Ascending aorta (tissue), 2 donors: ENCODE measurements around the gene ACSM6. TPM values are rescaled to one million over a fixed set of nuclear protein-coding genes. Genes with fewer than 3 reads are reported as not detected.

ENCODE experiments used
- DNase-seq, 2 donors: peaks; one replicate each; pipeline ENCODE4 v3.0.0-alpha.2; 2019; ENCODE audit warnings: low spot score in 2 of 2
- H3K27ac ChIP-seq, 2 donors: fragments of 200-600 bp; sonication (generic); one replicate each; pipeline ENCODE4 v1.5.1; 2016 to 2017; ENCODE audit warnings: mild to moderate bottlenecking in 1 of 2
- H3K27me3 ChIP-seq: fragments of 200-600 bp; sonication (generic); one replicate; pipeline ENCODE4 v1.5.1; 2017
- H3K36me3 ChIP-seq, 2 donors: fragments of 200-600 bp; sonication (generic); one replicate each; pipeline ENCODE4 v1.5.1; 2016
- H3K4me1 ChIP-seq, 2 donors: fragments of 200-600 bp; sonication (generic); one replicate each; pipeline ENCODE4 v1.5.1; 2016 to 2017; ENCODE audit warnings: mild to moderate bottlenecking in 1 of 2
- H3K4me3 ChIP-seq, 2 donors: fragments of 200-600 bp; sonication (generic); one replicate each; pipeline ENCODE4 v1.5.1; 2016 to 2017; ENCODE audit warnings: mild to moderate bottlenecking in 1 of 2
- H3K9me3 ChIP-seq, 2 donors: fragments of 200-600 bp; sonication (generic); one replicate each; pipeline ENCODE4 v1.5.1; 2016
- CTCF ChIP-seq, 3 experiments: fragments of 200-600 bp in 2 of 3; fragments of 450-650 bp in 1 of 3; sonication (generic) in 2 of 3; IDR thresholded peaks; one replicate each; pipeline ENCODE4 v1.5.1; 2016 to 2019; ENCODE audit warnings: antibody characterized with exemption in 3 of 3, mild to moderate bottlenecking in 1 of 3, moderate library complexity in 1 of 3
- intact Hi-C: fragments of 100-400 bp; cut with DNase I; formaldehyde crosslinking; loops from one replicate; pipeline ENCODE4 v1.15.1; 2023
- total RNA-seq: library from RNA; depleted of rRNA; stranded (reverse); fragments of >200 nt; gene quantifications from one replicate; pipeline ENCODE4 v1.1.0, GENCODE V29; 2016

Gene ACSM6
- total RNA-seq: not detected

- H3K36me3 ChIP-seq: no peaks in the 10 kb centered on the region
- DNase-seq: no peak
- no peaks in the 10 kb centered on the region for H3K27me3 ChIP-seq
- H3K4me1 ChIP-seq: peaks cover 0 to 16% of the 10 kb centered on the region in 2 donors
- intact Hi-C loops: no loop called here
- no peak within 1 kb of the TSS for H3K4me3 ChIP-seq
- H3K27ac ChIP-seq: peak within 1 kb of the TSS in 1 of 2 donors; percentile 38
- no peak for TF ChIP-seq CTCF (IDR thresholded peaks at IDR 0.05)
- no peaks in the 10 kb centered on the region for H3K9me3 ChIP-seq
Observed at GRCh38 chr10:95193944-95194343, at the start of gene ACSM6. Gene ACSM6 (plus strand): TSS chr10:95194238. CDS start chr10:95194486, 248 bp downstream.

- Histone ChIP-seq H3K9me3 (no peaks in the 10 kb centered on the region), H3K27ac (no peak overlapping the region), H3K36me3 (no peaks in the 10 kb centered on the region), H3K27me3 (no peaks in the 10 kb centered on the region), H3K4me1 (no peaks in the 10 kb centered on the region), H3K4me3 (no peak overlapping the region)
- no peak for DNase-seq
- intact Hi-C loops: no loop called here
- TF ChIP-seq CTCF (IDR thresholded peaks at IDR 0.05): no peak
Observed at GRCh38 chr10:95168694-95169093, 25.3 kb upstream of the ACSM6 start.

GRCh38 chr10:95169522-95169921 lies 24.5 kb upstream of the ACSM6 start:
- Histone ChIP-seq H3K27ac (no peak overlapping the region), H3K36me3 (no peaks in the 10 kb centered on the region), H3K27me3 (no peaks in the 10 kb centered on the region), H3K9me3 (no peaks in the 10 kb centered on the region), H3K4me1 (no peaks in the 10 kb centered on the region), H3K4me3 (no peak overlapping the region)
- DNase-seq: no peak
- no peak for TF ChIP-seq CTCF (IDR thresholded peaks at IDR 0.05)
- intact Hi-C loops: no loop called here

GRCh38 chr10:95170790-95171189 lies 23.2 kb upstream of the ACSM6 start:
- H3K4me3 ChIP-seq: no peak overlapping the region
- no peak overlapping the region for H3K27ac ChIP-seq
- H3K4me1 ChIP-seq: no peaks in the 10 kb centered on the region
- no peaks in the 10 kb centered on the region for H3K9me3 ChIP-seq
- H3K27me3 ChIP-seq: no peaks in the 10 kb centered on the region
- TF ChIP-seq CTCF (IDR thresholded peaks at IDR 0.05): no peak
- intact Hi-C loops: no loop called here
- DNase-seq: no peak
- H3K36me3 ChIP-seq: no peaks in the 10 kb centered on the region

- intact Hi-C loops: no loop called here
Observed at GRCh38 chr10:95171336-95171735, 22.7 kb upstream of the ACSM6 start.

More at GRCh38 chr10:95171336-95171735, 22.7 kb upstream of the ACSM6 start:
- H3K4me1 ChIP-seq: no peaks in the 10 kb centered on the region
- no peak for DNase-seq
- no peak overlapping the region for H3K27ac ChIP-seq
- H3K27me3 ChIP-seq: no peaks in the 10 kb centered on the region
- H3K9me3 ChIP-seq: no peaks in the 10 kb centered on the region
- no peaks in the 10 kb centered on the region for H3K36me3 ChIP-seq
- TF ChIP-seq CTCF (IDR thresholded peaks at IDR 0.05): no peak
- H3K4me3 ChIP-seq: no peak overlapping the region
